ENCODE measurements around the gene CASP9.
"Not testable (repeated sequence)": the region's sequence is repeated elsewhere in the genome, so short reads cannot be mapped to it uniquely, and the experiment has no call there.

CASP9 gene

DNA sequence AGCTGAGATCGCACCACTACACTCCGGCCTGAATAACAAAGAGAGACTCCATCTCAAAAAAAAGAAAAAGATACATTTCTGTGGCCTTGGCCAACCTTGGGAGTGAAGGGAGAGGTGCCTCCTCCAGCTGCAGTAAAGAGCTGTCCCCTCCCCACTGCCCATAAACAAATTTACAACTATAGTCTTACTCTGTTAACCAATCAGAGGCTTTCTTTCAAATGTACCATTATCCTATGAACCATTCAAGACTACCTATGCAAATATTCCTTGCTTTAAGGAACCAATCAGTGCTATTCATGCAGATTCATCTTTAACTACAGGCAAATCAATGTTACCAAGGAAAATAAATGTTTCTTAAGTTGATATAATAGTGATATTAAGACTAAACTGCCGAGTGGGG is 47.1 kb downstream of the CASP9 start:
- Histone ChIP-seq H3K4me3 (ENCODE audit: low read depth, low read length) (no peak overlapping the region), H3K9me3 (ENCODE audit: control insufficient read depth, insufficient read depth, low read length) (no peaks in the 10 kb centered on the region), H3K9ac (ENCODE audit: low read depth, low read length) (no peak overlapping the region), H3K27me3 (ENCODE audit: control insufficient read depth, insufficient read depth, low read length) (no peaks in the 10 kb centered on the region), H3K36me3 (ENCODE audit: control insufficient read depth, insufficient read depth, low read length) (no peaks in the 10 kb centered on the region), H3K4me1 (ENCODE audit: control insufficient read depth, insufficient read depth, low read length) (no peaks in the 10 kb centered on the region)

DNA sequence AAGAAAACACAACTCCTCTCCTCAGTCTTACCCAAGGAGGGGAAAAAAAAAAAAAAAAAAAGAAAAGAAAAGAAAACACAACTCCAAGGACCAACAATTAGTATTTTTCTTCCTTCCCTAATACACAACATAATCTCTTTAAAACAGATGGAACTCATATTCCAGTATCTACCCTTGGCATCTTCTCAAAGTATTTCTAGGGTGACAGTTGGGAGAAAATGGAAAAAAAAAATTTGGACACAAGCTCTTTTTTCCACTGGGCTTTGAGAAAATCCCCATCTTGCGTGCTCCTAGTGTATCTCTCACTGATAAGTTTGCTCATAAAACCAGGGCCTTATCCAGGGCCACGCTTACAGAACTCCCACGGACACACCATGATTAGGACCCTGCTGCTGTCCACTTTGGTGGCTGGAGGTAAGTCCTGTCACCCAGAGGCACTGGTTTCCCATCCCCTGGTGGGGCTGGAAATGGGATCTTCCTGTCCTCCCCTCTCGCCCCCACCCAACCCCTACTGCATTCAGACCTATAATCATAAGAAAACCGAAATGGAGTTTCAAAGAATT is 48.2 kb downstream of the CASP9 start, which contains the start of gene CELA2B:
TSS of gene CELA2B (plus strand) at position 353 of the 563 bp plus-strand sequence. CDS start at position 375, 22 bp downstream.
- no peaks in the 10 kb centered on the region for H3K9me3 ChIP-seq (ENCODE audit: control insufficient read depth, insufficient read depth, low read length)

DNA sequence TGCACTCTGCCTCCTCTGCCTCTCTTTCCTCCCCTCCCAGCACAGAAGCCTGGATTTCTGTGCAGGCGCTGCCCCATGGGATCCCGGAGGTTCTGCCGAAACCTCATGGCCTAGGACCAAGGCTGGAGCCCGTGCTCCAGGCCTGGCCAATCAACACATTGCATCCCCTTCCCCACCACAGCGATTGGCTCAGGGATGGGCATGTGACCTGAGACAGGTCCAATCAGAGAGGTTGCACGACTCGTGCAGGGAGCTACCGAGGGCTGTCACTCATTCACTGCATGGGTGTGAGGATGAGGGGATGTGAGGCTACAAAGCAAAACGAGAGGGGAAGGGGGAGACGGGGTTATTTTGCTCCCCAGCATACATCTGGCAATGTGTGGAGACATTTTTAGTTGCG is 51.4 kb downstream of the CASP9 start:
- Histone ChIP-seq H3K4me3 (ENCODE audit: low read depth, low read length) (no peak overlapping the region), H3K36me3 (ENCODE audit: control insufficient read depth, insufficient read depth, low read length) (no peaks in the 10 kb centered on the region), H3K27me3 (ENCODE audit: control insufficient read depth, insufficient read depth, low read length) (no peaks in the 10 kb centered on the region), H3K9me3 (ENCODE audit: control insufficient read depth, insufficient read depth, low read length) (no peaks in the 10 kb centered on the region), H3K9ac (ENCODE audit: low read depth, low read length) (no peak overlapping the region), H3K4me1 (ENCODE audit: control insufficient read depth, insufficient read depth, low read length) (no peaks in the 10 kb centered on the region)

More for the DNA sequence above, 48.2 kb downstream of the CASP9 start, which contains the start of gene CELA2B:
- no peaks in the 10 kb centered on the region for H3K36me3 ChIP-seq (ENCODE audit: control insufficient read depth, insufficient read depth, low read length)
- H3K9ac ChIP-seq (ENCODE audit: low read depth, low read length): no peak within 1 kb of the TSS
- no peak within 1 kb of the TSS for H3K4me3 ChIP-seq (ENCODE audit: low read depth, low read length)
- no peaks in the 10 kb centered on the region for H3K4me1 ChIP-seq (ENCODE audit: control insufficient read depth, insufficient read depth, low read length)
- no peaks in the 10 kb centered on the region for H3K27me3 ChIP-seq (ENCODE audit: control insufficient read depth, insufficient read depth, low read length)

DNA sequence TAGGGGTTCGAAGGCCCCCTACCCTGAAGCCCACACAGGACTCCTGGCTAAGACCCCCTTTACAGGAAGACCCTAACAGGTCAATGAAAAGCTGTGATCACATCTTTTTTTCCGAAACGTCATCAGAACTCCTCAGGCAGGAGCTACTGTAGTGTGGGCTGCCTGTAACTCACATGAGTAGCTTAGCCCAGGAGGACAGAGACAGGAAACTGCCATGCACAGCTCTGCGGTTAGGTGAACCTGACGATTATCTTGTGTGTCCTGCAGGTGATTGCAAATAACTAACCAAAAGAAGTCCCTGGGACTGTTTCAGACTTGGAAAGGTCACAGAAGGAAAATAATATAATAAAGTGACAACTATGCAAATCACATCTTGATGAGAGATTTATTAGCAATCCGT is 52.3 kb downstream of the CASP9 start:
- H3K4me3 ChIP-seq (ENCODE audit: low read depth, low read length); H3K4me1 ChIP-seq (ENCODE audit: control insufficient read depth, insufficient read depth, low read length); H3K9me3 ChIP-seq (ENCODE audit: control insufficient read depth, insufficient read depth, low read length); H3K27me3 ChIP-seq (ENCODE audit: control insufficient read depth, insufficient read depth, low read length); H3K9ac ChIP-seq (ENCODE audit: low read depth, low read length); H3K36me3 ChIP-seq (ENCODE audit: control insufficient read depth, insufficient read depth, low read length): not testable (repeated sequence)

DNA sequence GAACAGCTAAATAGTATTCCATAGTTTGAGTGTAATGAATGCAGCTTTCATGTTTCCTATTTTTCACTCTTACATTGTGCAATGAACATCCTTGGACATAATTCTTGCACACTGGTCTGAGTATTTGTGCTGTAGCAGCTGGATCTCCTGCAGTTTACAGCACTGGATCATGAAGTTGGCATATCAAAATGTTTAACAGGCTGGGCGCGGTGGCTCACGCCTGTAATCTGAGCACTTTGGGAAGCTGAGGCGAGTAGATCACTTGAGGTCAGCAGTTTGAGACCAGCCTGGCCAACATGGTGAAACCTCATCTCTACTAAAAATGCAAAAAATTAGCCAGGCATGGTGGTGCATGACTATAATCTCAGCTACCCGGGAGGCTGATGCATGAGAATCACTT is 52.9 kb downstream of the CASP9 start:
- not testable (repeated sequence) for H3K9ac ChIP-seq (ENCODE audit: low read depth, low read length); H3K27me3 ChIP-seq (ENCODE audit: control insufficient read depth, insufficient read depth, low read length); H3K36me3 ChIP-seq (ENCODE audit: control insufficient read depth, insufficient read depth, low read length); H3K4me1 ChIP-seq (ENCODE audit: control insufficient read depth, insufficient read depth, low read length); H3K4me3 ChIP-seq (ENCODE audit: low read depth, low read length); H3K9me3 ChIP-seq (ENCODE audit: control insufficient read depth, insufficient read depth, low read length)

DNA sequence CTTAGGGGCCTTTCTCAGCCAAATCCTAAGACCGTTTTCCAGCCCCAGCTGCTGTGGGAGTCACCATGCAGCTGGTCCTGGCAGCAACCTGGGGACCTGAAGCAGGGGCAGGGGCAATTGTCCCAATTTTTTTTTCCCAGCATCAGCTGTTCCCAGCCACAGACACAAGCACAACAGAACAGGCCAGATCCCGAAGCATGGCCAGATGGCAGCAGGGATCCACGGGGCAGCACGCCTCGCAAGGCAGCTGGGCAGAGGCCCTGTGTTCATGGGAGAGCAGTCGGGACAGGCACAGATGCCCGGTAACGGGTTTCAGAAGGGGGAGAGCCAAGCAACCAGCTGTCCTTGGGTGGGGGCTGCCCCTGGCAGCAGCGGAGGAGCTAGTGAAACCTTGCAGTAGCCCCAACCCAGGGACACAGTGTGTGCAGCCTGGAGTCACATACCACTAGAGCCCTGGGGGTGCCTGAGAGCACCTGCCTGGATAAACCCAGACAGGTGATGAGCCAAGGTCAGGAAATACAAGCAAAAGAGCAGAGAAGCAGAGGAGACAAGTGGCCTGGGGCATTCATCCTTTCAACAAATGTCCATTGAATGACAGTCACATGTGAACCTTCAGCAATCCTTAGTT is 54.1 kb downstream of the CASP9 start:
- H3K36me3 ChIP-seq (ENCODE audit: control insufficient read depth, insufficient read depth, low read length); H3K9me3 ChIP-seq (ENCODE audit: control insufficient read depth, insufficient read depth, low read length); H3K4me1 ChIP-seq (ENCODE audit: control insufficient read depth, insufficient read depth, low read length); H3K27me3 ChIP-seq (ENCODE audit: control insufficient read depth, insufficient read depth, low read length); H3K4me3 ChIP-seq (ENCODE audit: low read depth, low read length); H3K9ac ChIP-seq (ENCODE audit: low read depth, low read length): not testable (repeated sequence)

DNA sequence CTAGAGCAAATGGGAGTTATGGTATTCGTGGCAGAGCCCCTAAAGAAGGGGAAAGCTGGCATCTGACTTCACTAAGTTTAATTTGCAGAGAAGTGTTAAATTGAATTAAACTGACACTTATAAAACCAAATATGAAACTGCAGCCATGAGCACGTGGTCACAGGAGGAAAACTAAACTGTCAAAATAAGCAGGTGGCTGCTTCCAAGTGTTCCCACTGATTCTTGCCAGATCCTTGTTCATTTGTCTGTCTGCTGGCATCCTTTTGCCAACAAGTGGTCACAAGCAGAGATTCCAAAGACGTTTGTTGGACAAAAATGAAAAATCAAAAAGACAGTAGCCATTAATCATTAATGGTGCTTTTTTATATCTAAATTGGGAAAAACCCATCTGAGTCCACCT is 54.7 kb downstream of the CASP9 start:
- Histone ChIP-seq H3K4me1 (ENCODE audit: control insufficient read depth, insufficient read depth, low read length) (no peaks in the 10 kb centered on the region), H3K9me3 (ENCODE audit: control insufficient read depth, insufficient read depth, low read length) (no peaks in the 10 kb centered on the region), H3K4me3 (ENCODE audit: low read depth, low read length) (no peak overlapping the region), H3K27me3 (ENCODE audit: control insufficient read depth, insufficient read depth, low read length) (no peaks in the 10 kb centered on the region), H3K9ac (ENCODE audit: low read depth, low read length) (no peak overlapping the region), H3K36me3 (ENCODE audit: control insufficient read depth, insufficient read depth, low read length) (no peaks in the 10 kb centered on the region)

DNA sequence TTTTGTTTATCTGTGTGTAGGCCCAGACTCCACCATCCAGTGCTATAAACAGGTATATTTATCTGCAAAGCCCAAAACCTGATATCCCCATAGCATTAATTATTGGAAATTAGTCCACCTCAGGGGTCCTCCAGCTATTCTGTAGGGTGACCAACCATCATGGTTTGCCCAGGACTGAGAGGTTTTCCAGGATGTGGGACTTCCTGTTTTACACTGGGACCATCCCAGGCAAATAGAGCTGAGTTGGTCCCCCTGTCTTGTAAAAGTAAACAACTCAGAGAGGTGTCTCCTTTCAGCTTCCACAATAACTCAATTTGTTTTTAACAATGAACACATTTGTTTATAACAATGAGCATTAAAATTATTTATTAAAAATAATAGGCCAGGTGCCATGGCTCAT is 55.9 kb downstream of the CASP9 start:
- H3K9ac ChIP-seq (ENCODE audit: low read depth, low read length): no peak overlapping the region
- H3K4me1 ChIP-seq (ENCODE audit: control insufficient read depth, insufficient read depth, low read length): no peaks in the 10 kb centered on the region
- no peak overlapping the region for H3K4me3 ChIP-seq (ENCODE audit: low read depth, low read length)
- H3K27me3 ChIP-seq (ENCODE audit: control insufficient read depth, insufficient read depth, low read length): no peaks in the 10 kb centered on the region
- no peaks in the 10 kb centered on the region for H3K36me3 ChIP-seq (ENCODE audit: control insufficient read depth, insufficient read depth, low read length)
- no peaks in the 10 kb centered on the region for H3K9me3 ChIP-seq (ENCODE audit: control insufficient read depth, insufficient read depth, low read length)

DNA sequence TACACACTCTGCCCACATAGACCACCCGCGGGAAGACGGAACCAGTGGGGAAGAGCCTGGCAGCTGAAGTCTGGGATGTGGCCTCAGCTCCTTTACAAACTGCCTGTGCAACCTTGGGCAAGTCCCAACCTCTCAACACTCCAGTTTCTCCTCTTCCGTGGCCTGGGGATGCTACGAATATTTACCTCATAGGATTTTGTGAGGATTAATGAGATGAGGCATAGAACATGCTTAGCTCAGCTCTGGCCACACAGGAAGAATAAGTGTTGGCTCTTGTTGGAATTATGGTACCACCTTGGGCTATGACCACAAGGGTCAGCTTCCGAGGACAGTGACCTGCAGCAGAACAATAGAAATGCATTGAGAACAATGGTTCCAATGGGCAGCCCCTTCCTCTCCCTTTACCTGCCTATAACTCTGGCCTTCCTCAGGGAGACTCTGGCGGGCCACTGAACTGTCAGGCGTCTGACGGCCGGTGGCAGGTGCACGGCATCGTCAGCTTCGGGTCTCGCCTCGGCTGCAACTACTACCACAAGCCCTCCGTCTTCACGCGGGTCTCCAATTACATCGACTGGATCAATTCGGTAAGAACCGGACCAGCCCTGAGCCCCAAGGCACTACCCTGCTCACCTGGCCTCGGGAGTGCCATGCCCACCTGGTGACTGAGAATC is 56.9 kb downstream of the CASP9 start:
- not testable (repeated sequence) for H3K36me3 ChIP-seq (ENCODE audit: control insufficient read depth, insufficient read depth, low read length); H3K4me3 ChIP-seq (ENCODE audit: low read depth, low read length); H3K4me1 ChIP-seq (ENCODE audit: control insufficient read depth, insufficient read depth, low read length); H3K9me3 ChIP-seq (ENCODE audit: control insufficient read depth, insufficient read depth, low read length); H3K27me3 ChIP-seq (ENCODE audit: control insufficient read depth, insufficient read depth, low read length); H3K9ac ChIP-seq (ENCODE audit: low read depth, low read length)

DNA sequence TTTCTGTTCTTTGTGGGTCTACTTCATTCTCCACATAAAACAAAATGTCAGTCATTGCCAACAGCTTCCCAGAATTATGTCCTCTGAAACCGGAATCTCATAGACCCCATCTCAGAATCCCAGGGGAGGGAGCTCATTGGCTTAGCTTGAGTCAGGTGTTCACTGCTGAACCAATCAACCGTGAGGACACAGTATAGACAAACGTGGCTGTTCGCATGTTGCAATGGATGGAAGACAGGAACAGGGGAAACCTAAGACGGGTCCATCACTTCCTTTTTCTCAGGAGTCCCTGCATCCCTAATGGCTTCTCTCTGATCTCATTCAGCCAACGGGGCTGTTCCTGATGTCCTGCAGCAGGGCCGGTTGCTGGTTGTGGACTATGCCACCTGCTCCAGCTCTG is 58.3 kb downstream of the CASP9 start:
- Histone ChIP-seq H3K27me3 (ENCODE audit: control insufficient read depth, insufficient read depth, low read length) (no peaks in the 10 kb centered on the region), H3K36me3 (ENCODE audit: control insufficient read depth, insufficient read depth, low read length) (no peaks in the 10 kb centered on the region), H3K4me1 (ENCODE audit: control insufficient read depth, insufficient read depth, low read length) (no peaks in the 10 kb centered on the region), H3K9ac (ENCODE audit: low read depth, low read length) (no peak overlapping the region), H3K4me3 (ENCODE audit: low read depth, low read length) (no peak overlapping the region), H3K9me3 (ENCODE audit: control insufficient read depth, insufficient read depth, low read length) (no peaks in the 10 kb centered on the region)

DNA sequence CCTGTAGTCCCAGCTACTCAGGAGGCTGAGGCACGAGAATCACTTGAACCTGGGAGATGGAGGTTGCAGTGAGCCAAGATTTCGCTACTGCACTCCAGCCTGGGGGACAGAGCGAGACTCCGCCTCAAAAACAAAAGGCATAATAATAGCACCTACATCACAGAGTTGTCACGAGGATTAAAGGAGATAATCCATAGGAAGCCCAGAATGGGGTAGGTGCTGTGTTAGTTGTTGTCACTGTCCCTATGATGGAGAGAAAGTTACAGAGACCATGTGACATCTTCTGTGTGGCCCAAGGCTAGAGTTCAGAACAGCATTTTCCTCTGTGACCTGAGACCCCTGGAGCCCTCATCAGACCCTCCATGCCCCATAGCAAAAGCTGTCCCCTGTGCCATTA is 60.1 kb downstream of the CASP9 start:
- not testable (repeated sequence) for H3K4me1 ChIP-seq (ENCODE audit: control insufficient read depth, insufficient read depth, low read length); H3K27me3 ChIP-seq (ENCODE audit: control insufficient read depth, insufficient read depth, low read length); H3K36me3 ChIP-seq (ENCODE audit: control insufficient read depth, insufficient read depth, low read length); H3K9me3 ChIP-seq (ENCODE audit: control insufficient read depth, insufficient read depth, low read length); H3K9ac ChIP-seq (ENCODE audit: low read depth, low read length); H3K4me3 ChIP-seq (ENCODE audit: low read depth, low read length)

DNA sequence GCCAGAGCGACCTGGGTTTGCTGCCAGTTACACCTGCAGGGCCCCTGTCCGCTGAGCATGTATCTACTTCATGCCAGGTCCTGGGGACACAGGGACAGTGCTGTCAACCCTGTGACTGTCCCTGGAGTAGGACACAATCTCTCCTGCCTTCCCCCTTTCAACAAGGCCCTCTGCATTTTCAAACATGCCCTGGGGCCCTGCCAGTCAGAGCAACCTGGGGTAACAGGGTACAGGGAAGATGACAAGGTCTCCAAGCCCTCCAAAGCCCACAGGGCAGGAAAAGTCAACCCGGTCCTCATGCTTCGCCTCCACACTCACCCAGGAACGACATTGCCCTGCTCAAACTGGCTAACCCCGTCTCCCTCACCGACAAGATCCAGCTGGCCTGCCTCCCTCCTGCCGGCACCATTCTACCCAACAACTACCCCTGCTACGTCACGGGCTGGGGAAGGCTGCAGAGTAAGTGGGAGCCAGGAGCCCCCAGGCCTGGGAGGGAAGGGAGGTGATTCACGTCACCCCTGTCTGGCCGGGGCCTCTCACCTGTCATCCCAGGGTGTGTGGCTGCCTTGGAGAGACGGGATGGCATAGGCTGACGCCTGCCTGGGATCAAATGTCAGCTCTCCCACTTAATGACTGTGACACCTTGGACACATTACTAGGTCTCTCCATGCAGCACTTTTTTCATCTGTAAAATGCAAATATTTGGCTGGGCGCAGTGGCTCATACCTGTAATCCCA is 60.8 kb downstream of the CASP9 start:
- H3K4me3 ChIP-seq (ENCODE audit: low read depth, low read length); H3K4me1 ChIP-seq (ENCODE audit: control insufficient read depth, insufficient read depth, low read length); H3K9ac ChIP-seq (ENCODE audit: low read depth, low read length); H3K36me3 ChIP-seq (ENCODE audit: control insufficient read depth, insufficient read depth, low read length); H3K27me3 ChIP-seq (ENCODE audit: control insufficient read depth, insufficient read depth, low read length); H3K9me3 ChIP-seq (ENCODE audit: control insufficient read depth, insufficient read depth, low read length): not testable (repeated sequence)

Measured in iPS-15b (cell line).